Activated naive CD4-positive, alpha-beta T cell (primary cell): ENCODE measurements around the gene LIPE.

Experiments used
- DNase-seq, 4 experiments: peaks; one replicate each; lab custom pipeline; 2025; lab: John Stamatoyannopoulos, UW

LIPE gene

DNA sequence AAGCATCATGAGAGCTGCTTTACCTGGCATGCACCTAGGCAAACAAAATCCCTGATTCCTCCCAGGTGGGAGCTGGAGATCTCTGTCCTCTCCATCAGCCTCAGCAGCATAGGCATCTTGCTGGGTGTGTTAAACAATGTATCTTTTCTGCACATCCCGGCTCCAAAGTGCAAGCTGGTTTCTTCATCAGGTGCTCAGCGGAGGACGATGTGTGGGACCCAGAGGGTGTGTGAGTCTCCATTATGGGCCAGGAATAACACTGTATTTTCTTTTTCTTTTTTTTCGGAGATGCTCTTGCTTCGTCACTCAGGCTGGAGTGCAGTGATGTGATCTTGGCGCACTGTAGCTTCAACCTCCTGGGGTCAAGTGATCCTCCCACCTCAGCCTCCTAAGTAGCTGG is 47.0 kb downstream of the LIPE start:
- no peak for DNase-seq

DNA sequence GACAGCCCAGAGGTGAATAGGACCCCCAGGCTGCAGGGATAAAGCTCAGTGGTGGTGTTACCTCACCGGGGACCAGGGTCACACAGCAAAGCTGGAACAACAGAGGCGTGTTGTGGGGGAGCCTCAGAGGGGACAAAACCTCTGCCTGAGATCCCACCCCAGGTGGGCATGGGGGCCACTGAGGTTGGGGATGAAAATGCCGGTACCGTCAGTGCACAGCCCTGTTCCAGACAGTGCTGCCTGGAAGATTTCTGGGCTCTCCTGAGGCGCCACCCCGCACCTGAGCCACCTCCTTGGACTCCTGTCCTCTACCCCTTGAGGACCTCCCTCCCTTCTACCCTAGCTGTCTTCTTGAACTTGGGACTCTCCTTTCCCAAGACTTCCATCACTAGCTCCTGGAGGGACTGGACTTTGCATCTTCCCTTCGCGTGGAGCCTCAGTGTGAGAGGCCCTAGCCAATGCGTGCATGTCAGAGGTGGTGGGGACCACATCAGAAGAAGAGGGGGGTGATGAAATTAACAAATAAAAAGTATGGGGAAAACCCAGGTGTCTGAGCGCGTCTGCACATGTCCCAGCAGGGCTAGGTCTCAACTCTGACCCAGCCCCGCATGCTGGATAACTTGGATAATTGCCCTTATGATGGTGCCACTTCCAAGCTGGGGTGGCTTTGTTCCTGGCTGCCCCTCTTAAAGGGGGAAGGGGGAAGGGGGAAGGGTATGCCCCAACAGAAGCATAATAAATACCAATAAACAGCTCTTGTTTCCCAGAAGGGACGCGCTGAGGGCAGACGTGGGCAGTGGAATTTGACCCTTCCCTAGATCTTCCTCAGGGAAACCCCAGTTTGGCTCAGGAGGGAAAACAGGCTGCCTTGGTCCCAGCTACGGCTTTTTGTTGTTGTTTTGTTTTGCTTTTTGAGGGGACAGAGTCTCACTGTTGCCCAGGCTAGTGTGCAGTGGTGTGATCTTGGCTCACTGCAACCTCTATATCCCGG is 48.7 kb downstream of the LIPE start:
- DNase-seq: no peak

DNA sequence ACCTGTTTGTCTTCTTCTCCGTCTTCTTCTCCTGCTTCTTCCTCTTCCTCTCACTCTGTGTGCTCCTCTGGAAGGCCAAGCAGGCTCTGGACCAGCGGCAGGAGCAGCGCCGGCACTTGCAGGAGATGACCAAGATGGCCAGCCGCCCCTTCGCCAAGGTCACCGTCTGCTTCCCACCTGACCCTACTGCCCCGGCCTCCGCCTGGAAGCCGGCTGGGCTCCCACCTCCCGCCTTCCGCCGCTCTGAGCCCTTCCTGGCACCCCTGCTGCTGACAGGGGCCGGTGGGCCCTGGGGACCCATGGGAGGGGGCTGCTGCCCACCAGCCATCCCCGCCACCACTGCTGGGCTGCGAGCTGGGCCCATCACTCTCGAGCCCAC is 51.0 kb downstream of the LIPE start:
- DNase-seq: no peak

DNA sequence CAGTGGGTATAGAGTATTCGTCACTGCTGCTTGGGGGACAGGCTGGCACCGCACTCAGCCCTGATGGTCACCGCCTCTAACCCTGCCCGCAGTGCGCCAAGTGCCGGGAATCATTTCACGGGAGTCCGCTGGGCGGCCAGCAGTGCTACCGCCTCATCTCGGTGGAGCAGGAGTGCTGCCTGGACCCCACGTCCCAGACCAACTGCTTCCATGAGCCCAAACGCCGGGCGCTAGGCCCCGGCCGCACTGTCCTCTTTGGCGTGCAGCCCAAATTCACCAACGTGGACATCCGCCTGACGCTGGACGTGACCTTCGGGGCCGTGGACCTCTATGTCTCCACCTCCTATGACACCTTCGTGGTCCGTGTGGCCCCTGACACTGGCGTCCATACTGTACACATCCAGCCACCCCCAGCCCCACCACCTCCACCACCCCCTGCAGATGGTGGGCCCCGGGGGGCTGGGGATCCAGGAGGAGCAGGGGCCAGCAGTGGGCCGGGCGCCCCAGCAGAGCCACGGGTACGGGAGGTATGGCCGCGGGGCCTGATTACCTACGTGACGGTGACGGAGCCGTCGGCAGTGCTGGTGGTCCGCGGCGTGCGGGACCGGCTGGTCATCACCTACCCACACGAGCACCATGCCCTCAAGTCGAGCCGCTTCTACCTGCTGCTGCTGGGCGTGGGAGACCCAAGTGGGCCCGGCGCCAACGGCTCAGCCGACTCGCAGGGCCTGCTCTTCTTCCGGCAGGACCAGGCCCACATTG is 51.6 kb downstream of the LIPE start:
- no peak for DNase-seq

DNA sequence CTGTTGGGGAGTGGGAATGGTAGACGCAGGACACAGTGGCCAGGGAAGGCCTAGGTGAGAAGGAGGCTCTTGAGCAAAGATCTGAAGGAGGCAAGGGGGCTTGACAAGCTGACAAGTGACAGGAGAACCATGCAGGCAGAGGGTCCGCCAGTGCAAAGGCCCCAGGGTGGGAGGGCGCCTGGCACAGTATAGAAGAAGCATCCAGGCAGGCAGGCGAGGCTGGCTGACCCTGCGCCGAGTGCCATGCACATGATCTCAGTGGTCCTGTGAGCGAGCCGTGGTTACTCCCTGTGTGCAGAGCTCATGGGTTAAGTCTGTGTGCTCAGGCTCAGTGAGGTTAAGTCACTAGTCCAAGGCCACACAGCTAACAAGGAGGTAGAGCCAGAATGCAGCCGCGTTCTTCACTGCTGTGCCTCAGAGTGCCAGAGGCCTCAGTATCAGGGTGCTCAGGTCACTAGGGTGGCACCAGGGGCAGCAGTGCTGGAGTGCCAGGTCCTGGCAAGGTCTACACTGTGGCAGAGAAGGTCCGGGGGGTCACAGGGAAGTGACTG is 52.3 kb downstream of the LIPE start:
- DNase-seq: no peak

DNA sequence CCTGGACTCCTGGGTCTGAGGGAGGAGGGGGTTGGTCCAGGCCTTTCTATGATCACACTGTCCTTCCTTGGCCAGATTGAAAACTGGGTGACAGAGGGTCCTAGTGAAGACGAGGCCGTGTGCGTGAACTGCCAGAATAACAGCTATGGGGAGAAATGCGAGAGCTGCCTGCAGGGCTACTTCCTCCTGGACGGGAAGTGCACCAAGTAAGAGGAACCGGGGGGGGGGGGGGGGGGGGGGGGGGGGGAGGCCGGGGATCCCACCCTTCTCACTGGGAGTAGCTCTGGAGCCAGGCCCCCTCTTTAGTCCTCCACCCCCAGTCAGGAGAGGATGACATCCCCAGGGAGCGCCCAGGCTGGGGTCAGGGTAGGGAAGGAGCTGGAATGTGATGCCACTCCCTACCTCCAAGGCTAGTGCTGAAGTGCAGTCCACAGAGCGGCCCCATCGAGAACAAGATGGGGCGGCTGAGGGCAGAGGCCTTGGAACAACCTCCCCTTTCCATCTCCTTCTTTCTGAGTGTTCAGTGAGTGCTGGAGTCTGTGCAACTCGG is 56.5 kb downstream of the LIPE start:
- DNase-seq: no peak

DNA sequence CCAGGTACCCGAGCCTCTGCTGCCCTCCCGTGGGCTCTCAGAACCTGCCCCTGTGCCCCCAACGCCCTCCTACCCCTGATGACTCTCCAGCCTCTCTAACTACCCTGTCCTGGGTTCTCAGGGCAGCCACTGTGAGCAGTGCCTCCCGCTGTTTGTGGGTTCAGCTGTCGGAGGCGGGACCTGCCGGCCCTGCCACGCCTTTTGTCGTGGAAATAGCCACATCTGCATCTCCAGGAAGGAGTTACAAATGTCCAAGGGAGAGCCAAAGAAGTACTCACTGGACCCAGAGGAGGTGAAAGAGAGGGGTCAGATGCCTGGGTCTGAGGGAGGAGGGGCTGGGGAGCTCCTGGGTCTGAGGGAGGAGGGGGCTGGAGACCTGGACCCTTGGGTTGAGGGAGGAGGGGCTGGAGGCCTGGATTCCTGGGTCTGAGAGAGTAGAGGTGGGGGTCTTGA is 57.1 kb downstream of the LIPE start:
- DNase-seq: no peak

DNA sequence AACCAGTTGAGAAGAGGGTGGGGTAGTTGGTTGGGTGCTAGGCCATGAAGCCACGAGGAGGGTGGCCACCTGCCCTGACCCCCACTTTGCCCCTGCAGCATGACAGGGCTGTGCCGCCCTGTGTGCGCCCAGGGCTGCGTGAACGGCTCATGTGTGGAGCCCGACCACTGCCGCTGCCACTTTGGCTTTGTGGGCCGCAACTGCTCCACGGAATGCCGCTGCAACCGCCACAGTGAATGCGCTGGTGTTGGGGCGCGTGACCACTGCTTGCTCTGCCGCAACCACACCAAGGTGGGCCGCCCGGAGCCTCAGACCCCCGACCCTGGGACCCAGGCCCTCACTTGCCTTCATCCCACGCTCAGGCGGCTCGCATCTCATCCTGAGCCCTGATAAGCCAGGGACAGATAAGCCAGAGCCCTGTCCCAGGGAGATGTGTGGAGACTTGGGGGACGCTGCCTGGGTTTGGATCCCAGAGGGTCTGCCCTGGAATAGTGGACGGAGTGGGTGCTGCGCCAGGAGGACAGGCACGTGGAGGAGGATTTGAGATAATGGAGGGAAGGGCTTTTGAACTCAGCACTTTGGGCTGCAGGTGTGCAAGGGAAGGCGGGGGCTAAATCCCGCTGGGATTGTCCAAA is 57.6 kb downstream of the LIPE start:
- no peak for DNase-seq

DNA sequence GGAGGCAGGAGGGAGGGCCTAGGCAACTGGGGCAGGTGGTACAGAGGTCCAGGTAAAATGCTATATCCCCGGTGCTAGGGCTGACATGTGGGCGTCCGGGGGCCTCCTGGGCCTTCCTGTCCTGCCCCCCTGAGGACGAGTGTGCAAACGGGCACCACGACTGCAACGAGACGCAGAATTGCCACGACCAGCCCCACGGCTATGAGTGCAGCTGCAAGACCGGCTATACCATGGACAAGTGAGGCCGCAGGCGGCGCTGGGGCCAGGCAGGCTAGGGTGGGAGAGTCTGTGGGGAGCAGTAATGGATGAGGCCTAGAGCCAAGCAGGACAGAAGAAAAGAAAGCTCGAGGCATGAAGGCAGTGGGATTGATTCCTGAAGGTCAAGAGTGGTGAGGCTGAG is 58.4 kb downstream of the LIPE start:
- DNase-seq: no peak

DNA sequence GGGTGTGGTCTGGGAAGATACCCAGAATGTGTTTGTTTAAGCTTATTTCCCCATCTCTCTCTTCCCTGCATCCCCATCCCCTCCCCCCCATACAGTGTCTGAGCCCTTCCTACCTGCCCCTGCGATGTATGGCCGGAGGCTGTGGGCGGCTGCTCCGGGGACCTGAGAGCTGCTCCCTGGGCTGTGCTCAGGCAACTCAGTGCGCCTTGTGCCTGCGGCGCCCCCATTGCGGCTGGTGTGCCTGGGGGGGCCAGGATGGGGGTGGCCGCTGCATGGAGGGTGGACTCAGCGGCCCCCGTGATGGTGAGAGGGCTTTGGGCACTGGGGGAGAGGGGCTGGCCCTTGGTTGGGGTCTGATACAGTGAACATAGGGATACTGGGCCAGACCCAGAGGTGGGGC is 58.8 kb downstream of the LIPE start:
- DNase-seq: no peak

DNA sequence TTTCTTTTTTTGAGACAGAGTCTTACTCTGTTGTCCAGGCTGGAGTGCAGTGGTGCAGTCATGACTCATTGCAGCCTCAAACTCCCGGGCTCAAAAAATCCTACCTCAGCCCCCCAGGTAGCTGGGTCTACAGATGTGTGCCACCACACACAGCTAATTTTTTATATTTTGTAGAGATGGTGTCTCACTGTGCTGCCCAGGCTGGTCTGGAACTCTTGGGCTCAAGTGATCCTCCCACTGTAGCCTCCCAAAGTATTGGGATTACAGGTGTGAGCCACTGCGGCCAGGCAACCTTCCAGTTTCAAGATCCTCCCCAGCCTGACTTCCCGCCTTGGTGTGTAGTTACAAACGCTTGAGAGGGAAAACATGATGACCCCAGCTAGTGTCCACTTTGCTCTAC is 59.3 kb downstream of the LIPE start:
- DNase-seq: no peak

DNA sequence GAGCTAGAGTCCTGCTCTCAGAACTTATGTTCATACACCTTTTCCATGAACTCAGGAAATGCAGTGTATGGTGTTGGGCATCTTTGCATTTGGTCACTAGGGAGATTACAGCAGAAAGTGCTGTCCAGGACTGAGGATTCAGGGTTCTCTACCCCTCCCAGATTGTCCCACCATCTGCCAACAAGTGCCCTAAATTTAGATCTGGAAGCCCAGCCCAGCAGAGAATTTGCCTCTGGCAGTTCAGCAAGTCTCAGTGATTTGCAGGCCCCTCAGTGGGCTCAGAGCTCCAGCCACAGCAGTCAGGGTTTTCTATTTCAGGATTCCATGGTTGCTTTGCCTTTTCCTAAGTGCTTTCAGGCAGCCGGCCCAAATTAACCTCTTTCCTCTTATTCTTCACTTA is 60.5 kb downstream of the LIPE start:
- no peak for DNase-seq

DNA sequence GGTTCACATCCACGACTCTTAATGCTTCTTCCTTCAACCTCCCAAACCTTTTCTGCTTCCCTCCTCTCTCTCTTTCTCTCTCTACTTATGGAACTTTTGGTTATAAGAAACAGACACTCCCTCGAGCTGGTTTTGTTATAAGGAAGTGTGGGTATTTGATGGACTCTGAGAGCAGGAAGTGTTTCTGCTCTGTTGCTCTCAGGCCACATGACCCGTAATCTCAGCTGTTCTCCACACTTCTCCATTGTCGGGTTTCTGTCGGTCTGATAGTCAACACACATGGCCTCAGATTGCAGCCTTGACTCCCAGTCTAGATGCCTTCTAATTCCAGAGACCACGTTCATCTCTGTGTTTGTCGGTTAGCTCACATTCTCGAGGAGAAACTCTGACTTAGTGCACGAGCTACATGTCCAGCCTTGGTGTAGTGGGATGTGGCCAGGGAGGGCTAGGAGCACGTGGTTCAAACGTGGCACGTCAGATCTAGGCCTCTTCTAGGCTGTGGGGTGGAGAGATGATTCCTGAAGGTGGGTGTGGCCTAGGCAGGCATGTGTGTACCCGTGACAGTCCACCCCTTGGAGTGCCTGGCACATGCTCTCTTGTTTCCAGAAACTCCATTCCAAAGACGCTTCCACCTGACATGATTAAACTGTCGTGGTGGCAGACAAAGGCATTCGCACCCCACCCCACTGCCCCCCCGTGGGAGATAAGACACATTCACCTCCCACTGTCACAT is 63.4 kb downstream of the LIPE start:
- no peak for DNase-seq

DNA sequence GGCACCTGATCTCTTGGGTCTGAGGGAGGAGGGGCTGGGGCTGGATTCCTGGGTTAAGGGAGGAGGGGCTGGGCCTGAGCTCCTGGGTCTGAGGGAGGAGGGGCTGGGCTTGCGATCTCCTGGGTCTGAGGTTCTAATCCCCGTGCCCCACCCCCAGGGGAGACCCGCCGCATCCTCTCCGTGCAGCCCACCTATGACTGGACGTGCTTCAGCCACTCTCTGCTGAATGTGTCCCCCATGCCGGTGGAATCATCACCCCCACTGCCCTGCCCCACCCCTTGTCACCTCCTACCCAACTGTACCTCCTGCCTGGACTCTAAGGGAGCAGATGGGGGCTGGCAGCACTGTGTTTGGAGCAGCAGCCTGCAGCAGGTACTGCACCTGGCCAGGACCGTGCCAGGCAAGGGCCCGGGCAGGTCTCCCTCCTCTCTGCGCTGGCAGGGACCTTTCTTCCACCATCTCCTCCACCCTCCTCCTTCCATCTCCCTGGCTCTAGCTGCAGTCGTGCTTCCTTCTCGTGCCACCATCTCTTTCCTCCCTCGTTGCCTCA is 64.2 kb downstream of the LIPE start:
- no peak for DNase-seq

DNA sequence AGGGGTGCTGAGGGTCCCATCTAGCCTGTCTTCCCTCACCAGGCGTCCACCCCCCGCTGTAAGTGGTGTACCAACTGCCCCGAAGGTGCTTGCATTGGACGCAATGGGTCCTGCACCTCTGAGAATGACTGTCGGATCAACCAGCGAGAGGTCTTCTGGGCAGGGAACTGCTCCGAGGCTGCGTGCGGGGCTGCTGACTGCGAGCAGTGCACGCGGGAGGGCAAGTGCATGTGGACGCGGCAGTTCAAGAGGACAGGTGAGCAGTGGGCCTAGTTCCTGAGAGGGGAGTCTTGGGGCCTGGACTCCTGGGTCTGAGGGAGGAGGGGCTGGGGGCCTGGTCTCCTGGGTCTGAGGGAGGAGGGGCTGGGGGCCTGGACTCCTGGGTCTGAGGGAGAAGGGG is 64.8 kb downstream of the LIPE start:
- DNase-seq: no peak

DNA sequence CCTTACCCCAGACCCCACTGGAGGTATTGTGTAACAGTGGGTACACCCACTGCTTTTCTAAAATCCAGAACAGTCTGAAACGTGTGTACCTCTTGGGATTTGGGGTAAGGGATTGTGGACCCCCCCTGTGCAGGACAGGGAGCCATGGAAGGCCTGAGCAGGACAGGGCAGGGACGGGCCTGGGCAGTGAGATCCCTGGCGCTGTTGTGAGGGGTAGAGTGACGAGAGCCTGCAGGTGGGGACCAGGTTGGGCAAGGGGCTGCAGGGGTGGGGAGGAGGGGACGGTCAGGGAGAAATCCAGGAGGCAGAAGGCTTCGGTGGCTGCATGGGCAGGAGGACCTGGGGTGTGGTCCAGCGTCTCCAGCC is 65.7 kb downstream of the LIPE start:
- DNase-seq: no peak

DNA sequence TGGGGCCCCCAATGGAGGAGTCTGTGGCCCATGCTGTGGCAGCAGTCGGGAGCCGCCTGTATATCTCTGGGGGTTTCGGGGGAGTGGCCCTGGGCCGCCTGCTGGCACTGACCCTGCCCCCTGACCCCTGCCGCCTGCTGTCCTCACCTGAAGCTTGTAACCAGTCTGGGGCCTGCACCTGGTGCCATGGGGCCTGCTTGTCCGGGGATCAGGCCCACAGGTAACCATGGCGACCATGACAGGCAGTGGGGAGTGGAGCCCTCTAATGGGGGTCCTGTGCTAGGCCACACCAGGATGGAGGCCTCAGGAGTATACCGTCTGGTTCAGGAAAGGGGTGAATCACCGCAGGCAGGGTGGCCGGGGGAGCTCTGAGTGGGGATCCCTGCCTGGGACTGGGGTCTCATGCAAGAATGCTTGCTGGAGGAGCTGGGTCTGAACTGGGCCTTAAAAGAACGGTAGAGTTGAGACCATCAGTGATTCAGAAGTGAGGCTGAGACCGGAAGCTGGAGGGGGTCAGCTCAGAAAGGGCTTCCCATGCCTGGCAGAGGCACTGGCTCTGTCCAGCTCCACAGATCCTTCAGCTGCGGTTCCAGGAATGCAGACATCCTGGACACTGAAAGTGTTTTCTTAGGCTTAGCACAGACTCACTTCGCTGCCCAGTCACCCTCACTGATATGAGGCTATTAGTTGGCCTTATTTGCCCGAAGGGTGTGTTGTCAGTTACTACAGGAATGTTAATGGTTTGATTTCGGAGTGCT is 66.2 kb downstream of the LIPE start:
- no peak for DNase-seq

DNA sequence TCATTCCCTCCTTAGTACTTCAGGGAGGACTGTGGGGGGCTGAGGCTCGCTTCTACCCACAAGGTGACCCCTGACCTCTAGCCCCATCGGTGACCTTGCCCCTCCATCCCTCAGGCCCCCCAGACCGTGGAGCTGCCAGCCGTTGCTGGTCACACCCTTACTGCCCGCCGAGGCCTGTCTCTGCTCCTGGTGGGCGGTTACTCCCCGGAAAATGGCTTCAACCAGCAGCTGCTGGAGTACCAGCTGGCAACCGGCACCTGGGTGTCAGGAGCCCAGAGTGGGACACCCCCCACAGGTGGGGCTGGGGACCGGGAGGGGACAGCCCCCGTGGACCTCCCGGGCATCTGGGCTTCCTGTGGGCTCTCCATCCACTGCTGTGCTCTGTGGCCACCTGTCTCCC is 69.9 kb downstream of the LIPE start:
- no peak for DNase-seq

DNA sequence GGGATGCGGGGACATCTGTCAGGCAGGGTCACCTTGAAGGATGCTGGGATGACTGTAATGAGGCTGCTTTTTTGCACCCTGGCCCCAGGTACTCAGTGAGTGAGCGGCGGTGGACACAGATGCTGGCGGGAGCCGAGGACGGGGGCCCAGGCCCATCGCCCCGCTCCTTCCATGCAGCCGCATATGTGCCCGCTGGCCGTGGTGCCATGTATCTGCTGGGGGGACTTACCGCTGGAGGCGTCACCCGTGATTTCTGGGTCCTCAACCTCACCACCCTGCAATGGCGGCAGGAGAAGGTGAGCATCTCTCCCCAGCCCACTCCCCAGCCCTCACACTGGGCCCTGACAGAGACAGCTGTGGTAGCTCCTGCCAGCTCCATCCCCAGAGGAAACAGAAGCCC is 70.5 kb downstream of the LIPE start:
- no peak for DNase-seq

DNA sequence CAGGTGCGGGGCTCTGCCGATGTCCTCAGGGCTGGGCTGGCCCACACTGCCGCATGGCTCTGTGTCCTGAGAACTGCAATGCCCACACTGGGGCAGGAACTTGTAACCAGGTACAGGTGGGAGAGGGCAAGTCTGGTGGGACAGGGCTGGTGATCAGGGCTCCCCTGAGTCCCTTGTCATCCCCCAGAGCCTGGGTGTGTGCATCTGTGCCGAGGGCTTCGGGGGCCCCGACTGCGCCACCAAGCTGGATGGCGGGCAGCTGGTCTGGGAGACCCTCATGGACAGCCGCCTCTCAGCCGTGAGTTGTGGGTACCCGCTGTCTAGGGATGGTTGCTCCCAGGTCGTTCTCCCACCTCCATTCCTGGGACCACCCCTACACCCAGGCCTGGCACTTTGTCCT is 71.3 kb downstream of the LIPE start:
- no peak for DNase-seq
